ENCODE data around the gene MBD1. TPM values are rescaled to one million over a fixed set of nuclear protein-coding genes. Genes with fewer than 3 reads are reported as not detected.
A peak's percentile ranks its signal among the peaks of the same experiment; 100 is the strongest.
"Not testable (repeated sequence)": the region's sequence is repeated elsewhere in the genome, so short reads cannot be mapped to it uniquely, and the experiment has no call there.

Gene MBD1, protein sequence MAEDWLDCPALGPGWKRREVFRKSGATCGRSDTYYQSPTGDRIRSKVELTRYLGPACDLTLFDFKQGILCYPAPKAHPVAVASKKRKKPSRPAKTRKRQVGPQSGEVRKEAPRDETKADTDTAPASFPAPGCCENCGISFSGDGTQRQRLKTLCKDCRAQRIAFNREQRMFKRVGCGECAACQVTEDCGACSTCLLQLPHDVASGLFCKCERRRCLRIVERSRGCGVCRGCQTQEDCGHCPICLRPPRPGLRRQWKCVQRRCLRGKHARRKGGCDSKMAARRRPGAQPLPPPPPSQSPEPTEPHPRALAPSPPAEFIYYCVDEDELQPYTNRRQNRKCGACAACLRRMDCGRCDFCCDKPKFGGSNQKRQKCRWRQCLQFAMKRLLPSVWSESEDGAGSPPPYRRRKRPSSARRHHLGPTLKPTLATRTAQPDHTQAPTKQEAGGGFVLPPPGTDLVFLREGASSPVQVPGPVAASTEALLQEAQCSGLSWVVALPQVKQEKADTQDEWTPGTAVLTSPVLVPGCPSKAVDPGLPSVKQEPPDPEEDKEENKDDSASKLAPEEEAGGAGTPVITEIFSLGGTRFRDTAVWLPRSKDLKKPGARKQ
- total RNA-seq (2014; rRNA removed; shearing (Covaris generic)) = 64.0 and 64.1 TPM in 2 replicates

- DNase-seq (ENCODE audit: low read depth) = peak; percentile 96
These were observed at the start of gene MBD1 for GRCh38 chr18:50281295-50281971. Gene MBD1 (minus strand): TSS chr18:50281523. CDS start chr18:50279992, 1,531 bp downstream.

- DNase-seq (ENCODE audit: low read depth) = no peak
These were observed 48.9 kb upstream of the MBD1 start for GRCh38 chr18:50330176-50330575.

DNA sequence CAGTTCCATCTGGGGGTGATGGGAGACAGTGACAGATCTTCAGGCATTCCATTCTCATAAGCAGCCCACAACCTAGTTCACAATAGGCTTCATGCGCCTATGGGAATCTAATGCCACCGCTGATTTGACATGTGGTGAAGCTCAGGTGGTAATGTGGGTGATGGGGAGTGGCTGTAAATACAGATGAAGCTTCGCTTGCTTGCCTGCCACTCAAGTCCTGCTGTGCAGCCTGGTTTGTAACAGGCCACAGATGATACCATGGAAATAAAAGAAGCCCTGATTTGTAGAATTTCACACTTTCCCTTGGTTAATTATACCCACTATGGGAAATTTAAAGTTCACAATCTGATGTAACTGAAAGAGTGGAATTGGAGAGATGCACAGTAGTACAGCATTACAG is 46.7 kb upstream of the MBD1 start:
- no peak for DNase-seq (ENCODE audit: low read depth)

- no peak for DNase-seq (ENCODE audit: low read depth)
These were observed 39.4 kb upstream of the MBD1 start for GRCh38 chr18:50320719-50321118.

- no peak for DNase-seq (ENCODE audit: low read depth)
These were observed 34.0 kb upstream of the MBD1 start for GRCh38 chr18:50315100-50315871.

DNA sequence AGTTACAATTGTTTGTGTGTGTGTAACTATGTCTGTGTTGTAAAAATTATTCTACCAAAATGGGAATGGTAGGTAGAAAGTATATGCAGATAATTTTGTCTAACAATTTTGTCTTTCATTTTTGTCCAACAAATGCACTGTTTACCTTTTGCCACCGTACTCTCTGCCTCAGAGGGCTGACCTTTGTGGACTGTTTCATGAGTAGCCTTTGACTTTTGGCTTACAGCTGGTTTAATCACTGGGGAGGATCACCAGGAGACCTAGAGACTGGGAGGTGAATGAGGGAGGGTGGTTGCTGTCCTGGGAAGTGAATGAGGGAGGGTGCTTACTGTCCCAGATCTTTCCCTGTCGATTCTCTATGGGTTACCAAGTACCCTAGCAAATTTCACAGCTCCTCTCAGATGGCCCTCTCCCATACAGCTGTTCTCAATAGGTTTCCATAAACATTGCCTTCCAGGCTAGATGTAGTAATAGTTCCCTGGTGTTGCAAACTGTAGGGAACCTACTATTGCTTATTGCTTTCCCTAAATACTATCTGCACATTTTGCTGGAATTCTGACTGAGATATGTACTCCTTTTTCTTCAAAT is 32.6 kb upstream of the MBD1 start:
- no peak for DNase-seq (ENCODE audit: low read depth)

- DNase-seq (ENCODE audit: low read depth) = no peak
These were observed 31.8 kb upstream of the MBD1 start for GRCh38 chr18:50313031-50313607.

- DNase-seq (ENCODE audit: low read depth) = no peak
These were observed 31.1 kb upstream of the MBD1 start for GRCh38 chr18:50312296-50313030.

DNA sequence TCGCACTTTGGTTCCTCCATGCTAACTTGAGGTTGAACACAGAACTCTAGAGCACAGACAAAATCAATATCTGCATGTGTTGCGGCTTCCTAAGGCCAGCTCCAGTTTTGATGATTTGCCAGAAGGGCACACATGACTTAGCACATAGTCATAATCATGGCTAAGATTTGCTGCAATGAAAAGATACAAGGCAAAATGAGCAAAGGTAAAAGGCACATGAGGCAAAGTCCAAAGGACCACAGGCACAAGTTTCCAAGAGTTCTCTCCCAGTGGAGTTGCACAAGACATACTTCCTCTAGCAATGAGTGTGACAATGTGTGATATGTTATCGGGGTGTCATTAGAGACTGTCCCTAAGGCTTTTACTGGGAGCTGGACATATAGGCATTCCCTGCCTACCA is 30.3 kb upstream of the MBD1 start:
- DNase-seq (ENCODE audit: low read depth) = no peak

DNA sequence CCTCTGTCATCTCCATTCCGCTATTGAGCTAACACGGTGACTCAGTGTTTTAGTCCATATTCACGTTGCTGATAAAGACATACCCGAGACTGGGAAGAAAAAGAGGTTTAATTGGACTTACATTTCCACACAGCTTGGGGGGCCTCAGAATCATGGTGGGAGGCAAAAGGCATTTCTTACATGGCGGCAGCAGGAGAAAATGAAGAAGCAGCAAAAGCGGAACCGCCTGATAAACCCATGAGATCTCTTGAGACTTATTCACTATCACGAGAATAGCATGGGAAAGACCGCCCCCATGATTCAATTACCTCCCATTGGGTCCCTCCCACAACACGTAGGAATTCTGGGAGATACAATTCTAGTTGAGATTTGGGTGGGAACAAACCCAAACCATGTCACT is 28.8 kb upstream of the MBD1 start:
- no peak for DNase-seq (ENCODE audit: low read depth)

DNA sequence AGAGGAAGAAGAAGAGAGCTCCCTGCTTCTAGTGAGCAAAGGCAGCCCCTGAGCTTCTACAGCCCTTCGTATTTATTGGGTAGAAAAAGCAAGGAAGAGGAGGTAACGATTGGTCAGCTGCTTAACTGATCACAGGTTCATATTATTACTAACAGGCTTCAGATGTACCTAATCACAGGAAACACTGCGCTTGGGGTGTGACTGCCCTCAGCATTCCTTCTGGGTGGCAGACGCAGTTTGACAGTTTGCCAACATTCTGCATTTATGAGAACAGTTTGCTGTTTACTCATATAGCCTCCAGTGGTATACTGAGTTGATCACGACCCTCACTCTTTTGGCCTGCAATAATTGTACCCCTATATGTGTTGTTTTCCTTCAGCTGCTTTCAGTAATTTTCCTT is 27.5 kb upstream of the MBD1 start:
- DNase-seq (ENCODE audit: low read depth) = not testable (repeated sequence)

- peak; percentile 91 for DNase-seq (ENCODE audit: low read depth)
These were observed 26.6 kb upstream of the MBD1 start for GRCh38 chr18:50307738-50308470.

DNA sequence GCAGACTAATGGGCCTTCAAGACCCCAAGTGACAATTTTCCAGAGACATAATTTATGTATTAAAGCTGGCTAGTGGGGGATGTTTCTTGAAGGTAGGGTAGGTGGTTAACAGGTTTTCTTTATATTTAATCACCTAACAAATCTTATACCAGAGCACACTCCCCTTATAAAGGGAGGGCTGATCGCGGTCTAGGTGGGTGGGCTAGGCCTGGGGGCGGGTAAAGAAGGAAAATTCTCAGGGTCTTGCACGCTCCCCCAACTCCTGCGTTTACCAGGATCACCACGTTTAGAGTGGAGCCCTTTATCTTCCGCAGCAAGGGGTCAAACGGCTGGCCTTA is 26.0 kb upstream of the MBD1 start:
- no peak for DNase-seq (ENCODE audit: low read depth)

DNA sequence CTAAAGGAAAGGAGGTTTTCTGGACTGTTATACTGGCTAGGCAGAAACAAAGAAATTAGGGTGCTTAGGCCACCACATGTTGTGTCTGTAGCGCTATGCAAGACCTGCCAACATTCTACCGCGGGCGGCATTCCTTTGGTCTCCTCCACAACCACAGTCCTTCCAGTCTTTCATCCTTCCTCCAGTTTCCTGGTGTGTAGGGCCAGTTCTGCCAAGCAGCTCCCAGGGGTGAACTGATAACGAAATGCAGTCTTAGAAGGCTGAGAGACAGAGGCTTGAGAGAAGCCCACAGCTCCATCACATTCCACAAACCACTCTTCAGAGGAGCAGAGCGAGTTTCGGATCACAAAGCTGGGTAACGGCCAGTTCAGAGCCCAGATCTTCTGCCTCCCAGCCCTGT is 25.6 kb upstream of the MBD1 start:
- DNase-seq (ENCODE audit: low read depth) = peak; percentile 85

DNA sequence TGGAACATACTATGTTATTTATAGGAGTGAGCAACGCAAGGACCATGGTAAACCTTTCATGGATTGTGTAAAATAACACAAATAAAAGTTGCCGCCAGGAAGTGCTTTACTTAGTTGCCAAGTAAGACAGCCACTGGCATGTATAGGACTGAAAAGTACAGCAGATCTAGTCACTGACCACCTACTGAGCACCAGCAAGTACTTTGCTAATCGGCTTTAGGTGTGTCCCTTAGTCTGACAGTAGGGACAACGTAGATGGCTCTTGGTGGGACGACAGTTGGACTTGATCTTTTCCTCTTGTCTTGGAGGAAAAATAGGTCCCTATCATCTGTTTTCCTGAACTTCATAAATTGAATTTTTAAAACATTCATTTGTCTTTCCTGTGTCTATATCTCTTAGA is 19.8 kb upstream of the MBD1 start:
- DNase-seq (ENCODE audit: low read depth) = no peak

DNA sequence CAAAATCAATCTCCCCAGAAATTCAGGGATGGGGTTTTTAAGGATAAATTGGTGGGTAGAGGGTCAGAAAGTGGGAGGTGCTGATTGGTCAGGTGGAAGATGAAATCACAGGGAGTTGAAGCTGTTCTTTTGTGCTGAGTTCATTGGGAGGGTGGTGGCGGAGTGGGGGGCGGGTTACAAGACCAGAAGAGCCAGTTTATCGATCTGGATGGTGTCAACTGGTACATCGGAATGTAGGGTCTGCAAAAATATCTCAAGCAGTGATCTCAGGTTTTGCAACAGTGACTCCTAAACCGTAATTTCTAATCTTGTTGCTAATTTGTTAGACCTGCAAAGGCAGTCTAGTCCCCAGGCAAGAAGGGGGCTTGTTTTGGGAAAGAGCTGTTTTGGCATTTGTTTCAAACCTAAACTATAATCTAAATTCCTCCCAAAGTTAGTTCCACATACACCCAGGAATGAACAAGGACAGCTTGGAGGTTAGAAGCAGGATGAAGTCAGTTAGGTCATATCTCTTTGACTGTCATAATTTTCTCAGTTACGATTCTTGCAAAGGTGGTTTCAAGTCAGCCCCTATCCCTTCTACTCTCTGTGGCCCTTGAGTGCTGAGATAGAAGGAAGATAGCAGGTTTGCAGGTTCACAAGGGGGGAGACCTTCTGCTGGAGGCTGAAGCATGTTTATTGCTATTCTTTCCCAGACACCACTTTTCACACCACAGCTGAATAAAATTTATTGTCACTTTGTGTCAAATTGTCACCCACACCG is 18.5 kb upstream of the MBD1 start:
- no peak for DNase-seq (ENCODE audit: low read depth)

DNA sequence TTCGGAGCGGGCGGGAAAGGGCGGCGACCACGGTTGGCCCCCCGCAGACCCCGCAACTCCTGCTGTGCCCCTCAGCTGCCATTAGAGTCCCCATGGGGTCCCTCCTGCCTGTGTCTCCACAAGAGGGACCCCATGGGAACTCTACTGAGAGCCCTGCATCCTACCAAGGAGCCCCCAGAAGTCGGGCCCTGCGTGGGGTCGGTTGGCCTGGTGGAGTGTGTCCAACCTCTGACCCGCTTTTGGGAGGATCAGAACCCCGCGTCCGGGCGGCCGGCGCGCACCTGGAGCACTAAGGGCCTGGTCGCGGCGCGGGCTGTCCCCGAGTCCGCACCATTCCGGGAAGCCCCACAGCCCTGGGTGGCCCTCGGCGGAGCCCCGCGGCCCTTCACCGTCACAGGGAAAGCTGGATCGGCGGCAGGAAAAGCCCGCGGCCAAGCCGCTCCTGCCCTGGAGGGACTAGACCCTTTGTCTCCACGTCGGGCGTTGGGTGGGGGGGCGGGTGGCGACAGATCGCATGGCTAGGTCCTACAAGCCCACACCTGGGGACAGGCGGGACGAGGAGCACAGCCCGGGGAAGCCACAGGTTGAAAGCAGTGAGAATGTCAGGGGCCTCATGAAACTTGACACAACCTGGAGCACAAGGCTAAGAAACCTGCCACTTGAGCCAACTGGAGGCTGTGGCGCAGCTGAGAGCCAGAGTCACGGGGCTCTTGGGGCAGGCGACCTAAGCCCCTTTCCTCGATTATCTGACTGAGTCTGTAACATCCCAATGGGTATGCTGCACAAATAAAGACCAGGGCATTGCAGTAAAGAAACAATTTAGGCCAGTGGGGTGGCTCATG is 17.3 kb upstream of the MBD1 start:
- no peak for DNase-seq (ENCODE audit: low read depth)

Data from M059J (cell line).